SK-N-MC (cell line): Measurements from ENCODE around the gene AK8.

Experiments used
- EZH2 ChIP-seq: fragments of 200-600 bp; sonication (generic); IDR thresholded peaks from one replicate; pipeline ENCODE4 v1.6.1; 2017; ENCODE audit warnings: antibody characterized with exemption
- POLR2AphosphoS5 ChIP-seq: IDR thresholded peaks from 2 replicates; pipeline ENCODE4 v1.6.1; 2012; ENCODE audit warnings: mild to moderate bottlenecking, low read depth, low read length, borderline replicate concordance

GRCh38 chr9:132797861-132798659, 80.0 kb downstream of the AK8 start:
- no peak for TF ChIP-seq POLR2AphosphoS5
- no peak for TF ChIP-seq EZH2
